ENCODE results near the gene SLC4A3.
"Not testable (repeated sequence)": the region's sequence is repeated elsewhere in the genome, so short reads cannot be mapped to it uniquely, and the experiment has no call there.

DNA sequence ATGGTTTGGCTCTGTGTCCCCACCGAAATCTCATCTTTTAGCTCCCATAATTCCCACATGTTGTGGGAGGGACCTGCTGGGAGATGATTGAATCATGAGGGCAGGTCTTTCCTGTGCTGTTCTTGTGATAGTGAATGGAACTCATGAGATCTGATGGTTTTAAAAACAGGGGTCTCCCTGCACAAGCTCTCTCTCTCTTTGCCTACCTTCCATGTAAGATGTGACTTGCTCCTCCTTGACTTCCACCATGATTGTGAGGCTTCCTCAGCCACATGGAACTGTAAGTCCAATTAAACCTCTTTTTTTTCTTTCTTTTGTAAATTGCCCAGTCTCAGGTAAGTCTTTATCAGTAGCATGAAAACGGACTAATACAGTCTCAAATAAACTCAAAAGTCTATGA lies 56.0 kb downstream of the SLC4A3 start:
- TF ChIP-seq, protein P1, sequence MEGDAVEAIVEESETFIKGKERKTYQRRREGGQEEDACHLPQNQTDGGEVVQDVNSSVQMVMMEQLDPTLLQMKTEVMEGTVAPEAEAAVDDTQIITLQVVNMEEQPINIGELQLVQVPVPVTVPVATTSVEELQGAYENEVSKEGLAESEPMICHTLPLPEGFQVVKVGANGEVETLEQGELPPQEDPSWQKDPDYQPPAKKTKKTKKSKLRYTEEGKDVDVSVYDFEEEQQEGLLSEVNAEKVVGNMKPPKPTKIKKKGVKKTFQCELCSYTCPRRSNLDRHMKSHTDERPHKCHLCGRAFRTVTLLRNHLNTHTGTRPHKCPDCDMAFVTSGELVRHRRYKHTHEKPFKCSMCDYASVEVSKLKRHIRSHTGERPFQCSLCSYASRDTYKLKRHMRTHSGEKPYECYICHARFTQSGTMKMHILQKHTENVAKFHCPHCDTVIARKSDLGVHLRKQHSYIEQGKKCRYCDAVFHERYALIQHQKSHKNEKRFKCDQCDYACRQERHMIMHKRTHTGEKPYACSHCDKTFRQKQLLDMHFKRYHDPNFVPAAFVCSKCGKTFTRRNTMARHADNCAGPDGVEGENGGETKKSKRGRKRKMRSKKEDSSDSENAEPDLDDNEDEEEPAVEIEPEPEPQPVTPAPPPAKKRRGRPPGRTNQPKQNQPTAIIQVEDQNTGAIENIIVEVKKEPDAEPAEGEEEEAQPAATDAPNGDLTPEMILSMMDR (IDR thresholded peaks at IDR 0.05; ENCODE audit: low read depth, low read length) = not testable (repeated sequence)
- TF ChIP-seq EZH2phosphoT487 (IDR thresholded peaks at IDR 0.05; ENCODE audit: low read depth) = not testable (repeated sequence)

Measured in OCI-LY3 (cell line).